ENCODE results near the gene PRKAB2.
"Not testable (repeated sequence)": the region's sequence is repeated elsewhere in the genome, so short reads cannot be mapped to it uniquely, and the experiment has no call there.

Gene PRKAB2

GRCh38 chr1:147172168-147173016 lies at the start of gene PRKAB2:
PRKAB2 (minus strand) TSS chr1:147172470; CDS start chr1:147172144, 326 bp downstream.
- DNase-seq, result peak; percentile 94

- DNase-seq, result no peak
Observed at GRCh38 chr1:147218606-147219005, 46.3 kb upstream of the PRKAB2 start.

GRCh38 chr1:147217141-147217540 lies 44.9 kb upstream of the PRKAB2 start:
- no peak for DNase-seq

- DNase-seq, result no peak
Observed at GRCh38 chr1:147216124-147216523, 43.9 kb upstream of the PRKAB2 start.

- DNase-seq, result no peak
Observed at GRCh38 chr1:147215540-147215916, 43.3 kb upstream of the PRKAB2 start.

- DNase-seq, result no peak
Observed at GRCh38 chr1:147214842-147215539, 42.7 kb upstream of the PRKAB2 start.

GRCh38 chr1:147214325-147214724 lies 42.1 kb upstream of the PRKAB2 start:
- no peak for DNase-seq

GRCh38 chr1:147213271-147213670 lies 41.0 kb upstream of the PRKAB2 start:
- no peak for DNase-seq

GRCh38 chr1:147211577-147211976 lies 39.3 kb upstream of the PRKAB2 start:
- no peak for DNase-seq

GRCh38 chr1:147210987-147211386 lies 38.7 kb upstream of the PRKAB2 start:
- DNase-seq, result no peak

- no peak for DNase-seq
Observed at GRCh38 chr1:147209825-147210821, 37.9 kb upstream of the PRKAB2 start.

- DNase-seq, result no peak
Observed at GRCh38 chr1:147208619-147209018, 36.3 kb upstream of the PRKAB2 start.

GRCh38 chr1:147207192-147207591 lies 34.9 kb upstream of the PRKAB2 start:
- DNase-seq, result no peak

- no peak for DNase-seq
Observed at GRCh38 chr1:147204080-147204479, 31.8 kb upstream of the PRKAB2 start.

GRCh38 chr1:147202576-147202975 lies 30.3 kb upstream of the PRKAB2 start:
- DNase-seq, result no peak

GRCh38 chr1:147201786-147202185 lies 29.5 kb upstream of the PRKAB2 start:
- DNase-seq, result no peak

- no peak for DNase-seq
Observed at GRCh38 chr1:147201276-147201675, 29.0 kb upstream of the PRKAB2 start.

GRCh38 chr1:147197324-147197723 lies 25.1 kb upstream of the PRKAB2 start:
- DNase-seq, result not testable (repeated sequence)

- no peak for DNase-seq
Observed at GRCh38 chr1:147189514-147189913, 17.2 kb upstream of the PRKAB2 start.

GRCh38 chr1:147185432-147185831 lies 13.2 kb upstream of the PRKAB2 start:
- peak; percentile 16 for DNase-seq

- DNase-seq, result no peak
Observed at GRCh38 chr1:147177611-147178380, 5.5 kb upstream of the PRKAB2 start.
